Measurements from ENCODE around the gene DGKI. TPM values are rescaled to one million over a fixed set of nuclear protein-coding genes. Genes with fewer than 3 reads are reported as not detected.
A peak's percentile ranks its signal among the peaks of the same experiment; 100 is the strongest.

Gene DGKI
- total RNA-seq, 1 experiment from 2014 or later = 0.39 TPM

DNA sequence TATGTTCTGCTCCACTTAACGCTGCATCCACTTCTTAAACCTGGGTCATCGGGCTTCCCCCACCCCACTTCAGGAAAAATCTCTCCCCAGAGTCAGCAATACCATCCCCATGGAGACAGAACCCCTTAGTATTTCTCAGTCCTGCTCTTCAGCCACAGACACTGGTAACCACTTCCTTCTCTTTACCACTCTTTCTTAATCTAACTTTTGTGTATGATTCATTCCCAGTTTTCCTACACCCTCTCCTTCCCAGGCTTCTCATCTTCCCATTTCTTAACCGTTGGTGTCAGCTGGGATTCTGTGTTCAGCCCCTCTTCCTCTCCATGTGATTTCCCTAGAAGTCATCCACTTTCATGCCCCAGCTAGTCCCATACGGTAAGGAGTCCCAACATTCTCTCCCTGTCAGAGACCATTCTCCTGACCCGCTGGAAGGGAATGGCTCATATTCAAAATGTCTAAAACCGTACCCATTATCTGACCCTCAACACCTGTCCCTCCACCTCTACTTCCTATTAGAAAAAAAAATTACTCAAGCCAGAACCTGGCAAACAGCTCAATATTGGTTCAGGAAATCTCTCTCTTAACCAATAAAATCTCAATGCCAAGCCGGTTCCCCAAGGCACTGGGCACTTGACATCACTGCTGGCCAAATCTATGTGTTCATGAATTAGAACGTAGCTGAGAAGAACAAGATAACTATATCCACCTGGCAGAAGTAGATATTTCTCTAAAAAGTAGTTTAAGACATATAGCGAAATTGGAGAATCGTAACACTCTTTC is 89.4 kb downstream of the DGKI start:
- Histone ChIP-seq H3K4me1 (ENCODE audit: insufficient read depth, low read length, poor library complexity, severe bottlenecking) (peaks cover 7% of the 10 kb centered on the region), H3K27ac (ENCODE audit: low read depth, low read length, poor library complexity, severe bottlenecking) (no peak overlapping the region), H3K9me3 (ENCODE audit: low read depth, low read length, poor library complexity, severe bottlenecking) (no peaks in the 10 kb centered on the region), H3K36me3 (ENCODE audit: insufficient read depth, low read length, poor library complexity, severe bottlenecking) (no peaks in the 10 kb centered on the region), H3K27me3 (replicated peaks; ENCODE audit: insufficient read depth, low read depth, low read length, poor library complexity) (peaks cover 21% of the 10 kb centered on the region), H3K4me3 (ENCODE audit: low read depth, low read length, poor library complexity, severe bottlenecking) (no peak overlapping the region)
- no peak for DNase-seq (ENCODE audit: low spot score)
- CTCF ChIA-PET = no interaction called here
- TF ChIP-seq, protein P1, sequence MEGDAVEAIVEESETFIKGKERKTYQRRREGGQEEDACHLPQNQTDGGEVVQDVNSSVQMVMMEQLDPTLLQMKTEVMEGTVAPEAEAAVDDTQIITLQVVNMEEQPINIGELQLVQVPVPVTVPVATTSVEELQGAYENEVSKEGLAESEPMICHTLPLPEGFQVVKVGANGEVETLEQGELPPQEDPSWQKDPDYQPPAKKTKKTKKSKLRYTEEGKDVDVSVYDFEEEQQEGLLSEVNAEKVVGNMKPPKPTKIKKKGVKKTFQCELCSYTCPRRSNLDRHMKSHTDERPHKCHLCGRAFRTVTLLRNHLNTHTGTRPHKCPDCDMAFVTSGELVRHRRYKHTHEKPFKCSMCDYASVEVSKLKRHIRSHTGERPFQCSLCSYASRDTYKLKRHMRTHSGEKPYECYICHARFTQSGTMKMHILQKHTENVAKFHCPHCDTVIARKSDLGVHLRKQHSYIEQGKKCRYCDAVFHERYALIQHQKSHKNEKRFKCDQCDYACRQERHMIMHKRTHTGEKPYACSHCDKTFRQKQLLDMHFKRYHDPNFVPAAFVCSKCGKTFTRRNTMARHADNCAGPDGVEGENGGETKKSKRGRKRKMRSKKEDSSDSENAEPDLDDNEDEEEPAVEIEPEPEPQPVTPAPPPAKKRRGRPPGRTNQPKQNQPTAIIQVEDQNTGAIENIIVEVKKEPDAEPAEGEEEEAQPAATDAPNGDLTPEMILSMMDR (conservative IDR thresholded peaks at IDR 0.05; ENCODE audit: low read depth, low read length) = no peak
- TF ChIP-seq EZH2 (IDR thresholded peaks at IDR 0.05; ENCODE audit: borderline replicate concordance, low read depth, low read length, poor library complexity, severe bottlenecking) = no peak
- intact Hi-C loops (cut with micrococcal nuclease; ENCODE audit: unreplicated experiment) = no loop called here
- BruUV-seq (replicated peaks) = no TSS peak
- POLR2A ChIA-PET (ENCODE audit: low non-redundant PET) = no interaction called here

DNA sequence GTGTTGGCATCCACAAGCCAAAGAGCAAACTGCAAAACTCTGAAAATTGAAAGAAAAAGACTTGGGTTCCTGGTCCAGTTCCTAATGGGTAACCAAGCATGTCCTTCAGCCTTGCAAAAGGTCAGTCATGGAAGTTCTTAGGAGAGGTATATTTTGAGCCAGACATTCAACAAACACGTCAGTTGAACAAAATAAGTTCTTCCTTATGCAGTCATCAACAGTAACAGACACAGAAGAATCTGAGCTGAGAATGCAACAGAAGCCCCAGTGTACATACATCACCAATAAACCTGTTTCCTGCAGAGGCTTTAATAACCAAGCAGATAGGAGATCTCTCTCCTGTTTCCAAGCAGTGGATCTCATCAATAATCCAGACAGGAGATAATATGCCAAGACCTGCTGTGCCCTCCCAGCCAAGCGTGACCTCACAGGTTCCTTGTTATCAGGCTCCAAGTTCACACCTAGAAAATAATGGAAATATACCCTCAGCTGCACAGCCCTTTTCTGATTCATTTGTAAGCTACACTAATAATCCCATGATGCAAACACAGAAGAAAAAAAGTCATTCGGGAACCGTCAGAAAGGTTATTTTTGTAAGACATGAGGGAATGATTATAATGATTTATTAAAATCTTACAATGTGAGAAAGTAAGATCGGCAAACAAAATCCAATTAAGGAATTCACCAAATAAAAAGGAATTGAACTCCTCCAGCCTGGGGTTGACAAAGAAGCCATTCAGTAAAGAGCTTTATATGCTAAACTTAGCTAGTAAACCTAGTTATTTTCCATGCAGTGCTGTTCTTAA is 90.7 kb downstream of the DGKI start:
- Histone ChIP-seq H3K4me1 (ENCODE audit: insufficient read depth, low read length, poor library complexity, severe bottlenecking) (peaks cover 7% of the 10 kb centered on the region), H3K27ac (ENCODE audit: low read depth, low read length, poor library complexity, severe bottlenecking) (no peak overlapping the region), H3K27me3 (replicated peaks; ENCODE audit: insufficient read depth, low read depth, low read length, poor library complexity) (peaks cover 21% of the 10 kb centered on the region), H3K4me3 (ENCODE audit: low read depth, low read length, poor library complexity, severe bottlenecking) (no peak overlapping the region), H3K9me3 (ENCODE audit: low read depth, low read length, poor library complexity, severe bottlenecking) (no peaks in the 10 kb centered on the region), H3K36me3 (ENCODE audit: insufficient read depth, low read length, poor library complexity, severe bottlenecking) (no peaks in the 10 kb centered on the region)
- intact Hi-C loops (cut with micrococcal nuclease; ENCODE audit: unreplicated experiment) = no loop called here
- ChIA-PET CTCF (no interaction called here), POLR2A (ENCODE audit: low non-redundant PET) (no interaction called here)
- BruUV-seq (replicated peaks) = no TSS peak
- TF ChIP-seq, protein P1 (conservative IDR thresholded peaks at IDR 0.05; ENCODE audit: low read depth, low read length) = no peak
- no peak for TF ChIP-seq EZH2 (IDR thresholded peaks at IDR 0.05; ENCODE audit: borderline replicate concordance, low read depth, low read length, poor library complexity, severe bottlenecking)
- DNase-seq (ENCODE audit: low spot score) = peak; percentile 2

DNA sequence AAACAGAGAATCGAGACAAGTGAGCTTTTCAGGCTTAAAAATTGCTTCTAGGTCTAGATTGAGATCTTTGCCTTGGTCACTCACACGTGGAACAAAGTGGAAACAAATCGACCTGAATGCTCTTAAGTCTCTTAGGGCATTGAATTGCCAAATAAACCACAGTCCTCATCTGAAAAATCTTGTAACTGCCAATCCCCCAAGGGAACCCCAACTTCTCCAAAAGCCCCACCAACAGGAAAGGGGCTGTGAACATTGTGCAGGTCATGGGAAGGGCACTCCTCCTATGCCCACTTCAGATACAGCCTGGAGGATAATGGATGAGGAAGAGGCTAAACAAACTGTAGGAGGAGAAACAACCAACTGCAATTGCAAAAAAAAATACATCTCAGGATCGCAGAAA is 91.3 kb downstream of the DGKI start:
- BruUV-seq (replicated peaks) = no TSS peak
- ChIA-PET CTCF (no interaction called here), POLR2A (ENCODE audit: low non-redundant PET) (no interaction called here)
- intact Hi-C loops (cut with micrococcal nuclease; ENCODE audit: unreplicated experiment) = no loop called here
- DNase-seq (ENCODE audit: low spot score) = no peak
- Histone ChIP-seq H3K36me3 (ENCODE audit: insufficient read depth, low read length, poor library complexity, severe bottlenecking) (no peaks in the 10 kb centered on the region), H3K4me3 (ENCODE audit: low read depth, low read length, poor library complexity, severe bottlenecking) (no peak overlapping the region), H3K27me3 (replicated peaks; ENCODE audit: insufficient read depth, low read depth, low read length, poor library complexity) (peaks cover 21% of the 10 kb centered on the region), H3K4me1 (ENCODE audit: insufficient read depth, low read length, poor library complexity, severe bottlenecking) (peaks cover 7% of the 10 kb centered on the region), H3K9me3 (ENCODE audit: low read depth, low read length, poor library complexity, severe bottlenecking) (no peaks in the 10 kb centered on the region), H3K27ac (ENCODE audit: low read depth, low read length, poor library complexity, severe bottlenecking) (no peak overlapping the region)
- TF ChIP-seq EZH2 (IDR thresholded peaks at IDR 0.05; ENCODE audit: borderline replicate concordance, low read depth, low read length, poor library complexity, severe bottlenecking) = no peak
- TF ChIP-seq, protein P1 (conservative IDR thresholded peaks at IDR 0.05; ENCODE audit: low read depth, low read length) = no peak
